WTC11 (cell line): ENCODE data around the gene SND1.

Experiments used
- ATF1 ChIP-seq: sonication (generic); formaldehyde crosslinking; IDR thresholded peaks from 2 replicates; pipeline ENCODE4 v1.8.1; 2023; ENCODE audit warnings: mild to moderate bottlenecking, moderate library complexity, missing genetic modification reagents
- CTCF ChIP-seq: fragments of 200-600 bp; IDR thresholded peaks from 2 replicates; pipeline ENCODE4 v1.8.0; 2022; ENCODE audit warnings: antibody characterized with exemption
- FOXK1 ChIP-seq: sonication (generic); formaldehyde crosslinking; IDR thresholded peaks from 2 replicates; pipeline ENCODE4 v1.8.0; 2022; ENCODE audit warnings: mild to moderate bottlenecking, moderate library complexity, missing genetic modification reagents
- MYBL2 ChIP-seq: sonication (generic); formaldehyde crosslinking; IDR thresholded peaks from 2 replicates; pipeline ENCODE4 v1.8.1; 2023; ENCODE audit warnings: mild to moderate bottlenecking, moderate library complexity, missing genetic modification reagents
- ZNF121 ChIP-seq: sonication (generic); formaldehyde crosslinking; IDR thresholded peaks from 2 replicates; pipeline ENCODE4 v1.8.0; 2023; ENCODE audit warnings: missing genetic modification reagents
- TF ChIP-seq, protein P1 (sequence below): fragments of 250-450 bp; sonication (Bioruptor Pico); IDR thresholded peaks from 2 replicates; pipeline ENCODE4 v1.9.0; 2021; ENCODE audit warnings: moderate library complexity, mild to moderate bottlenecking, inconsistent platforms, borderline replicate concordance

DNA sequence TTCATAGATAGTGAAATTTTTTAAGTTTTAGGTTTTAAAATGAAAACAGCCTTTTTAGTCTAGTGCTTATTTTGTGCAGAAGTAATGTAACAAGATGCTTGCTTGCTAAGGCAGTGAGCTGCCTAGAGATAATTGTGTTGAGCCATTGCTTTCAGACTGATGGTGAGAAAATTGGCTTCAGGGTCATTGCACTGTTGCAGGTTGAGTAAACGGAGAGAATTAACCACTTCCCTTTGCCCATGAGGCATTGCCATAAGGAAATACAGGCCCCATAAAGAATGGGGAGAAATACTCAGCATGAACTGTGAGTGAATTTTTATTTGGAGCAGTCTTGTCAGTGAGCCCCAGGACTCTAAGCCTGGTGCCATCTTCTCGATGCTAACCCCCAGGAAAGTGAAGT is 238.7 kb downstream of the SND1 start:
- no peak for TF ChIP-seq ATF1 (CRISPR knock-in tag)
- TF ChIP-seq CTCF = no peak
- no peak for TF ChIP-seq ZNF121 (CRISPR knock-in tag)
- TF ChIP-seq MYBL2 (CRISPR knock-in tag) = no peak
- TF ChIP-seq, protein P1, sequence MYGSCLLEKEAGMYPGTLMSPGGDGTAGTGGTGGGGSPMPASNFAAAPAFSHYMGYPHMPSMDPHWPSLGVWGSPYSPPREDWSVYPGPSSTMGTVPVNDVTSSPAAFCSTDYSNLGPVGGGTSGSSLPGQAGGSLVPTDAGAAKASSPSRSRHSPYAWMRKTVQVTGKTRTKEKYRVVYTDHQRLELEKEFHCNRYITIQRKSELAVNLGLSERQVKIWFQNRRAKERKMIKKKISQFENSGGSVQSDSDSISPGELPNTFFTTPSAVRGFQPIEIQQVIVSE (CRISPR knock-in tag) = no peak
- no peak for TF ChIP-seq FOXK1 (CRISPR knock-in tag)
